Kidney (tissue), 14 donors: ENCODE data around the gene CLDN17. TPM values are rescaled to one million over a fixed set of nuclear protein-coding genes. Genes with fewer than 3 reads are reported as not detected.

Experiments
- DNase-seq, 5 donors: peaks; one replicate each; pipeline ENCODE4 v3.0.0-alpha.2; 2013 to 2020
- FAIRE-seq: peaks from 2 replicates; lab custom pipeline; 2012; peaks lifted over from hg19 to GRCh38; lab: Jason Lieb, UNC
- H3K27ac ChIP-seq, 2 donors: one replicate each; pipeline ENCODE4 v1.7.0; 2013; ENCODE audit warnings: low read depth in 2 of 2, low read length in 2 of 2, inconsistent platforms in 1 of 2
- H3K27me3 ChIP-seq: one replicate; pipeline ENCODE4 v1.7.1; 2013; ENCODE audit warnings: low read length, inconsistent platforms; ENCODE audit not compliant: control insufficient read depth, insufficient read depth
- H3K36me3 ChIP-seq, 3 donors: one replicate each; pipeline versions ENCODE4 v1.7.0 to v1.7.1; 2013; ENCODE audit warnings: low read length in 3 of 3, control low read depth in 1 of 3, inconsistent platforms in 1 of 3; ENCODE audit not compliant: insufficient read depth in 3 of 3, control insufficient read depth in 2 of 3
- H3K4me1 ChIP-seq, 3 donors: one replicate each; pipeline versions ENCODE4 v1.7.0 to v1.7.1; 2013; ENCODE audit warnings: low read length in 3 of 3, inconsistent platforms in 1 of 3, low read depth in 1 of 3; ENCODE audit not compliant: control insufficient read depth in 2 of 3, insufficient read depth in 2 of 3
- H3K4me3 ChIP-seq, 3 donors: one replicate each; pipeline versions ENCODE4 v1.7.0 to v1.8.1; 2013; ENCODE audit warnings: low read length in 3 of 3, control low read depth in 1 of 3, inconsistent platforms in 1 of 3
- H3K9ac ChIP-seq, 3 donors: one replicate each; pipeline versions ENCODE4 v1.7.0 to v1.7.1; 2013; ENCODE audit warnings: low read length in 3 of 3, control low read depth in 1 of 3, inconsistent platforms in 1 of 3
- H3K9me3 ChIP-seq, 3 donors: one replicate each; pipeline versions ENCODE4 v1.7.0 to v1.7.1; 2013; ENCODE audit warnings: low read length in 3 of 3, control low read depth in 1 of 3, inconsistent platforms in 1 of 3; ENCODE audit not compliant: control insufficient read depth in 2 of 3, insufficient read depth in 1 of 3
- CTCF ChIP-seq: IDR thresholded peaks from 3 replicates; pipeline ENCODE4 v1.5.1; 2012; ENCODE audit warnings: mild to moderate bottlenecking, moderate library complexity, borderline replicate concordance; ENCODE audit not compliant: insufficient read depth; ENCODE audit errors: extremely low read depth
- intact Hi-C: fragments of 100-400 bp; cut with DNase I; formaldehyde crosslinking; loops from one replicate; pipeline ENCODE4 v1.11.1; 2022
- polyA plus RNA-seq: library from polyadenylated mRNA; stranded (reverse); fragments of 350-450 nt; fragmentation: Illumina TruSeq; extraction: RNeasy Lipid Tissue Mini Kit (QIAGEN cat#74804); gene quantifications from one replicate; pipeline ENCODE4 v1.2.3, GENCODE V29; 2014; ENCODE audit warnings: low read depth, low replicate concordance; ENCODE audit not compliant: insufficient read depth
- total RNA-seq: library from RNA; stranded (reverse); fragmentation: NEBNext Ultra II Directional; extraction: Animal tissue kit (Norgen Biotek cat#: 25700); gene quantifications from one replicate; pipeline ENCODE4 v1.2.1, GENCODE V29; 2021
- donor health status: control.
- donor health status: control.
- donor health status: control.
- donor health status: control.
- donor health status: control.
- donor health status: DM: yes; HTN: yes; CAD: no.
- donor health status: Normal renal cell carcinoma (clear cell type).

The CLDN17 gene
- total and polyA plus RNA-seq, 2 donors from 2014 or later = not detected

- DNase-seq (peak in 4 of 5 donors; percentile 18 to 48 (median 40)), FAIRE-seq (no peak)
- Histone ChIP-seq H3K27ac (no peak overlapping the region), H3K4me1 (no peaks in the 10 kb centered on the region), H3K27me3 (no peaks in the 10 kb centered on the region), H3K9me3 (no peaks in the 10 kb centered on the region), H3K4me3 (peak overlapping the region in 1 of 3 donors; percentile 32), H3K36me3 (no peaks in the 10 kb centered on the region), H3K9ac (no peak overlapping the region)
- no peak for TF ChIP-seq CTCF
- intact Hi-C loops = no loop called here
Measured at GRCh38 chr21:30146558-30147282, 19.9 kb downstream of the CLDN17 start.

- Histone ChIP-seq H3K27me3 (no peaks in the 10 kb centered on the region), H3K4me1 (no peaks in the 10 kb centered on the region), H3K27ac (no peak overlapping the region), H3K9ac (no peak overlapping the region), H3K9me3 (no peaks in the 10 kb centered on the region), H3K4me3 (no peak overlapping the region), H3K36me3 (no peaks in the 10 kb centered on the region)
- DNase-seq (no peak), FAIRE-seq (no peak)
- no peak for TF ChIP-seq CTCF
- intact Hi-C loops = no loop called here
Measured at GRCh38 chr21:30138483-30138882, 28.1 kb downstream of the CLDN17 start.

GRCh38 chr21:30129246-30129645 lies 37.4 kb downstream of the CLDN17 start:
- Histone ChIP-seq H3K27me3 (no peaks in the 10 kb centered on the region), H3K9ac (no peak overlapping the region), H3K27ac (no peak overlapping the region), H3K36me3 (no peaks in the 10 kb centered on the region), H3K4me1 (no peaks in the 10 kb centered on the region), H3K4me3 (no peak overlapping the region), H3K9me3 (no peaks in the 10 kb centered on the region)
- DNase-seq (no peak), FAIRE-seq (no peak)
- intact Hi-C loops = no loop called here
- TF ChIP-seq CTCF = no peak

GRCh38 chr21:30126576-30126975 lies 40.0 kb downstream of the CLDN17 start:
- intact Hi-C loops = no loop called here
- no peak for FAIRE-seq

More at GRCh38 chr21:30126576-30126975, 40.0 kb downstream of the CLDN17 start:
- no peaks in the 10 kb centered on the region for H3K4me1 ChIP-seq
- no peak for DNase-seq
- H3K36me3 ChIP-seq = no peaks in the 10 kb centered on the region
- no peaks in the 10 kb centered on the region for H3K27me3 ChIP-seq
- H3K9ac ChIP-seq = no peak overlapping the region
- TF ChIP-seq CTCF = no peak
- no peaks in the 10 kb centered on the region for H3K9me3 ChIP-seq
- no peak overlapping the region for H3K27ac ChIP-seq
- H3K4me3 ChIP-seq = no peak overlapping the region
